ENCODE measurements around the gene RANBP10.

The RANBP10 gene

DNA sequence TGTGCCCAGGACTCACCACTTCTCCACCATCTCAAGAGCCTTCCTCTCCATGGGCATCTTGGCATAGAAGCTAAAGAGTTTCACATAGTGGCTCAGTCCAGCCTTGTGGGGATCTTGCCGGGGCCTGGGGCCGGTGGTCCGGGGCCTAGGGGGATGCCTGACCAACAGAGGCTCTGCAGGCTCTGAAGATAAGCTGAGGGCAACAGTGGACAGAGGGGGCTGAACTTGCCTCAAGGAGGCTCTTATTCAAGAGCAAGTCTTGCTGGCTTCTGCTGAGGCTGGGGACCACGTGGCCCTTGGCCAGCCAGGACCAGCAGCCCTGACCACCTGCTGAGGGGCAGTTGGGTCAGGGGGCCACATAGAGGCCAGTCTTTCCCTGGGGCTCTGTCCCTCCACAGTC, 22.3 kb upstream of the RANBP10 start:
- no peak for DNase-seq (ENCODE audit: low read depth in 2 of 3, low spot score in 2 of 3)

DNA sequence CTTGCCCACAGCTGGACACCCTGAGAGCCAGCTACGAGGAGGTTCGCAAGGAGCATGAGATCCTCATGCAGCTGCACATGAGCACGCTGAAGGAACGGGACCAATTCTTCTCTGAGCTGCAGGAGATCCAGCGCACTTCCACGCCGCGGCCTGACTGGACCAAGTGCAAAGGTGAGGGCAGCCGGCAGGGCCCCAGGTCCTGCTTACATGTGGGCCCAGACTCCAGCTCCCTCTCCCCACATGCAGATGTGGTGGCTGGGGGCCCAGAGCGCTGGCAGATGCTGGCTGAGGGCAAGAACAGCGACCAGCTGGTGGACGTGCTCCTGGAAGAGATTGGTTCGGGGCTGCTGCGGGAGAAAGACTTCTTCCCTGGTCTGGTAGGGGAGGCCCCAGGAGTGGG, 19.5 kb upstream of the RANBP10 start:
- DNase-seq (ENCODE audit: low read depth in 2 of 3, low spot score in 2 of 3) = no peak

GRCh38 chr16:67825119-67825518, 18.8 kb upstream of the RANBP10 start:
- DNase-seq (ENCODE audit: low read depth in 2 of 3, low spot score in 2 of 3) = no peak

- no peak for DNase-seq (ENCODE audit: low read depth in 2 of 3, low spot score in 2 of 3)
These were observed 16.2 kb upstream of the RANBP10 start for GRCh38 chr16:67822511-67822910.

- no peak for DNase-seq (ENCODE audit: low read depth in 2 of 3, low spot score in 2 of 3)
These were observed 14.4 kb upstream of the RANBP10 start for GRCh38 chr16:67820608-67821259.

DNA sequence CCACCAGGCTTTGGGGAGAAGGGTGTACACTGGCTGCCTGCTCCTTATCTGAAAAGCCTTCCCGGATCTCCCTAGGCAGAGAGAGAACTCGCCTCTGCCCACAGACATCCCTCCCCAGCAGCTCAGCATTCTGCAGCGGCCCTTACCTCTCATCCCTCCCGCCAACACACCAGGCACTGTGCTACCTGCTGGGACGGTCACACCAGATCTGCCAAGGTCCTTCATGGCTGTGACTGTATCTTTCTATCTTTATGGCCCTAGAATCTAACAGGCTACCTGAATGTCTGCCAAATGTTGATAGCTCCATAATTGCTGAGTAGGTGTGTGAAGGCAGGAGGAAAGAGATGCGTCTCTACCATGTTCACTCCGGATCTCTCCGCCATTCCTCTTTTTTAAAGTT, 8.2 kb upstream of the RANBP10 start:
- no peak for DNase-seq (ENCODE audit: low read depth in 2 of 3, low spot score in 2 of 3)

DNA sequence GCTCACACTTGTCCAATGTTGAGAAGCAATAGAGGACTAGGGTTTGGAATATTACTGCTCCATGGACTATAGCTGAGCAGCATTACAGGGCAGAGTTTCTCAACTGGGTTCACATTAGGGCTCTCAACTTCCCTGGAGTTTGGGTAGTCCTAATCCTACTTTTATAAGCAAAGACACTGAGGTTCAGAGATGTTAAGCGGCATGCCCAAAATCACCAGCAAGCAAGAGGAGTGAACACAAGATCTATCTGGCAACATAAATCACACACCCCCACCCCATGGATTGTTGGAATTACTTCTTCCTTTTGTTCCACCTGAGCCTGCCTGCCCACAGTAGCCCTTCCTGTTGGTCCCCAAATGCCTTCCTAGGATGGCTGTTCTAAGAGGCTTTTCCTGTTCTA, 5.5 kb upstream of the RANBP10 start:
- no peak for DNase-seq (ENCODE audit: low read depth in 2 of 3, low spot score in 2 of 3)

DNA sequence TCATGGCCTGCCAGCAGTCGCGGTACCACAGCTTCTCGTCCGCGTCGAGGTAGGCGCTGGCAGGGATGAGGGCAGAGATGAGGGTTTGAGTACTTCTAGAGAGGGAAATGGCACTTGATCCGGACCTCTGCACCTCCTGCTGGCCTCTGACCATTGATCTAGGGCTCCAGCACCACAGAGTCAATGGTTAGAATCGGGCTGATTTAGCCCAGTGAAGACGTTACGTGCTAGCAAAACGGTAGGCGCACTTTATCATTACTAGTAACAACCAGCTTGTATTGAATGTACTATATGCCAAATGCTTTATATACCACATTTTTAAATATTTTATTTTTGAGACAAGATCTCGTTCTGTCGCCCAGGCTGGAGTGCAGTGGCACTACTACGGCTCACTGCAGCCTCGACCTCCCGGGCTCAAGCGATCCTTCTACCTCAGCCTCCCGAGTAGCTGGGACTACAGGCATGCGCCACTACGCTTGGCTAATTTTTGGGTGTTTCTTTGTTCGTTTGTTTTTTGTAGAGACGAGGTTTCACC, 855 bp upstream of the RANBP10 start:
- DNase-seq (ENCODE audit: low read depth in 2 of 3, low spot score in 2 of 3) = no peak

GRCh38 chr16:67805718-67806427, 487 bp downstream of the RANBP10 start:
- DNase-seq (ENCODE audit: low read depth in 2 of 3, low spot score in 2 of 3) = no peak

DNA sequence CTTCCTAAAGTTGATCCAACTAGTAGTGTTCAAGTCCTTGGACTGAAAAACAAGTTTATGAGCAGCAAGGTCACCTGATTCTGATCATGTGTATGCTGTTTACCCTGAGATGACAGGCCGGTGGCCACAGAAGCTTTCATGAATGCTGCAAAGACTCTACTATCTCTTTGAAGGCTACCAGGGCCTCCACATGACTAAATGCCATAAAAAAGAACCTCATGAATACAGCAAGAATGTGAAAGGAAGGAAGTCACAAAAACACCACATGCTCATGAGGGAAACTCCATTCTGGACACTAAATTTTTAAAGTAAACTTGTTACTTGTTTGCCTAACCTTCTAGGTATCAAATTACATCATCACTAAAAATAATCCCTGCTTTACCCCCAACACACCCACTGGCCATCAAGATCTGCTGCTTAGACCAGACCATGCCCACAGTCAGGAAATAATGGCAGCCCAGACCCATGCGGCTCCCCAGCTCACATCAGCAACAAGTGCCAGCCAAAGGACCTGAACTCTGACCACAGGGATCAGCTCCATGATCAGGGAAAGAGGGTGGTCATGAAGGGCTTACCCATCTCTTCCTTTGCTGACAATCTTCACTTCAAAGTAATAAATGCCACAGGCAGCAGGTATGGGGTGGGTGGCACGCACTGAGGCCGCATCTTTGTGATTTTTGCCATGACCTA, 1.4 kb downstream of the RANBP10 start:
- no peak for DNase-seq (ENCODE audit: low read depth in 2 of 3, low spot score in 2 of 3)

DNA sequence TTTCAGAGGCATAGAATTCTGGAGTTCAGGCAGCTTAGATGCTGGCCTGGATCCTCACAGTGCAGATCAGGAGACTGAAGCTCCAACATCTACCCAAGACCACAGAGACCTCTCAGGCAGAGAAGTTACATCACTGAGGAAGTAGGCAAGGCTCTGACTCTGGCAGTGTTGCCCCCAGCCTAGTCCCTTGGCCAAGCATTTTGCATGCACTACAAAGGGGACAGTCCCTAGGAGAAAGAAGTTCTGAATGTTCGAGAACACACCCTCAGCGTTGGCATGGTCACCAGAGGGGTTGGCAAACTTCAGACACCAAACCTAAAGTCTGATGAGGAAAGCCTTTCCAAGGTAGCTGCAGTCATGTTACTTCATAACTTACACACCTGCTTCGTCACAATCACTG, 2.5 kb downstream of the RANBP10 start:
- DNase-seq (ENCODE audit: low read depth in 2 of 3, low spot score in 2 of 3) = no peak

GRCh38 chr16:67801883-67802282, 4.5 kb downstream of the RANBP10 start:
- no peak for DNase-seq (ENCODE audit: low read depth in 2 of 3, low spot score in 2 of 3)

DNA sequence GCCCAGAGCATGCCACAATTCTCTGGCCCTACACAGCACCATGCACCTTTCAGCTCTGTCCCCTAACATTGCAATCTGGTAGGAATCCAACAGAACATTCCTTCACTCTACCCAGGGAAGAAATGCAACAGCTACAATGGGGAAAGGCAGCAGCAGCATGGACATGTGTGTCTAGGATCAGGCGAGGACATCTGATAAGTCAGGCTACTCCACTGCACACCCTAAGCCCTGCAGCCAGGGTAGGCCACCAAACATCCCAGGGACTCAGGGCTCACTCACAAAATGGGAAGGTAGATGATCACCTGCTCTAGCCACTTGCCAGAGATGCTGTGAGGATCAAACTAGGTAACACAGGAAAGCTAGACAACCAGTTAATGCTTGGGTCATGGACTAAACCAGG, 5.1 kb downstream of the RANBP10 start:
- DNase-seq (ENCODE audit: low read depth in 2 of 3, low spot score in 2 of 3) = no peak

DNA sequence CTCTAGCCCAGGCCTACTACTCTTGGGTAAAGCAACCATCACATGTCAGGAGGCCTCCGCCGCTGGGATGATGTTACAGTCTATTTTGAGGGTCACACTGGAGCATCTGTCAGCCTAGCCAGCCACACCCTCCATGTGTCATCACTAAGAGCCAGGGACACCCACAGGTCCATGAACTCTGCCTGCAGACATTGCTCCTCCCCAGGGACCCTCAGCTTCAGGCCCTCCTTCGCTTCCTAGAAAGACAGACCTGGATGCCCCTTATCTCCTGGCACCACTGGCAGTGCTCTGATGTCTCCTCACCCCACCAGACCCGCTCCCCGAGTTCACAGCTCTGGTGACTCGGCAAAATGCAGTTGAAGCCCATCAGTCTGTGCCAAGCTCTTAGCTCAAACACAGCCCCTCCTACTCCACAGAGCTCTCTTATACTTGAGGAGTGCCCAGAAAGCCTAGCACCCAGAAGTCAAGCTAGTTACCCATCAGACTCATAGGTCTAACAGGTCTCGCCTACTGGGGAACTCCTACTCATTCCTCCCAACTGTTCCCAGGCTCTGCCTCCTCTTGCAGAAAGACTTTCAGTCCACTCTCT, 5.9 kb downstream of the RANBP10 start:
- DNase-seq (ENCODE audit: low read depth in 2 of 3, low spot score in 2 of 3) = no peak

- DNase-seq (ENCODE audit: low read depth in 2 of 3, low spot score in 2 of 3) = no peak
These were observed 10.2 kb downstream of the RANBP10 start for GRCh38 chr16:67796099-67796718.

GRCh38 chr16:67790071-67790470, 16.3 kb downstream of the RANBP10 start:
- no peak for DNase-seq (ENCODE audit: low read depth in 2 of 3, low spot score in 2 of 3)

GRCh38 chr16:67786491-67786890, 19.9 kb downstream of the RANBP10 start:
- DNase-seq (ENCODE audit: low read depth in 2 of 3, low spot score in 2 of 3) = no peak

DNA sequence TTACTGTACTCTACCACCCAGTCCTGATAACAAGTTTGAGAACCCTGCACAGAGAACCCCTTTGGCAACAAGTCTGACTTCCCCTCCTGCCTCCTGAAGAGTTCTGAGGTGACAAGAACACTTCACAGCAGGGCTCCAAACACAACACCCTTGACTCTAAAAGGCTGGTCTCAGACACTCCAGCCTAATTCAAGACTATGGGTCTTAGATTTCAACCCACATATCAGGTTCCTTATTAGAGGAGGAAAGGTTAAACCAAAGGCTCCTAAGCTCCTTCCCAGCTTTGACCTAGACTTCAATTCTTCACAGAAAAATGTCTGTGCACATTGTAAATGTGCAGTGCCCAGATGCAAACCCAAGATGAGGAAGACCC, 23.0 kb downstream of the RANBP10 start:
- no peak for DNase-seq (ENCODE audit: low read depth in 2 of 3, low spot score in 2 of 3)

GRCh38 chr16:67782567-67783352, 23.6 kb downstream of the RANBP10 start:
- DNase-seq (ENCODE audit: low read depth in 2 of 3, low spot score in 2 of 3) = no peak

DNA sequence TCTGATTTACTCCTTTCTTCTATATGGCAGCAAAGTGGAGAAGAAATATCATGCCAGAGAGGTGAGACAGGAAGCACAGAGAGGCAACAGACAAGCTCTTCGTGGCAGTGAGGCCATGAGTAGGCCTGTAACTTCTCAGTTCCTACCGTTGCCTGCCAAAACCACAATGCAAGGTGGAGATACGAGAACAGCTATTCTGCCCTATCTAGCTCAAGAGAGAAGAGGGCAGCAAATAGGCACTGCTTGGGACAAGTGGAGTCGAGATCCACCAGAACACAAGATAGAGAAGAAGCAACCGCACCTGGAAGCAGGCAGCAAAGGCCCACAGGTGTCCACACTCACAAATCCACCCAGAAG, 24.8 kb downstream of the RANBP10 start:
- no peak for DNase-seq (ENCODE audit: low read depth in 2 of 3, low spot score in 2 of 3)

Measured in activated CD8-positive, alpha-beta memory T cell treated with anti-CD3 and anti-CD28 coated beads for 48 hours (primary cell).